Measurements from ENCODE around the gene CASS4.

CASS4 gene

GRCh38 chr20:56423211-56423610 lies 11.2 kb downstream of the CASS4 start:
- peaks cover 27% of the 10 kb centered on the region for H3K4me1 ChIP-seq (ENCODE audit: insufficient read depth, low read length, poor library complexity, severe bottlenecking)
- H3K9ac ChIP-seq (ENCODE audit: low read depth, low read length, poor library complexity, severe bottlenecking): no peak overlapping the region
- no peaks in the 10 kb centered on the region for H3F3A ChIP-seq (ENCODE audit: low read depth)
- H3K79me2 ChIP-seq (ENCODE audit: insufficient read depth, low read length): no peaks in the 10 kb centered on the region
- H3K4me3 ChIP-seq (ENCODE audit: low read length, poor library complexity, severe bottlenecking): no peak overlapping the region
- H4K20me1 ChIP-seq (ENCODE audit: insufficient read depth, low read length, poor library complexity, severe bottlenecking): no peaks in the 10 kb centered on the region
- H3K9me3 ChIP-seq (ENCODE audit: insufficient read depth, low read depth, low read length): no peaks in the 10 kb centered on the region
- H3K4me2 ChIP-seq (ENCODE audit: low read depth, low read length, poor library complexity, severe bottlenecking): no peak overlapping the region
- H3K27me3 ChIP-seq (ENCODE audit: insufficient read depth, low read length, poor library complexity, severe bottlenecking): no peaks in the 10 kb centered on the region
- no peak for TF ChIP-seq CTCF (conservative IDR thresholded peaks at IDR 0.05; ENCODE audit: low read length)
- no peak for TF ChIP-seq EZH2phosphoT487 (IDR thresholded peaks at IDR 0.05; ENCODE audit: borderline replicate concordance)
- no peak overlapping the region for H2AFZ ChIP-seq (ENCODE audit: low read length)
- H3K36me3 ChIP-seq (ENCODE audit: insufficient read depth, low read length): no peaks in the 10 kb centered on the region
- H3K9me2 ChIP-seq (replicated peaks; ENCODE audit: low read depth, low read length): no peaks in the 10 kb centered on the region

GRCh38 chr20:56423886-56424285 lies 11.8 kb downstream of the CASS4 start:
- Histone ChIP-seq H3K36me3 (ENCODE audit: insufficient read depth, low read length) (no peaks in the 10 kb centered on the region), H3K4me3 (ENCODE audit: low read length, poor library complexity, severe bottlenecking) (no peak overlapping the region), H3K9me3 (ENCODE audit: insufficient read depth, low read depth, low read length) (no peaks in the 10 kb centered on the region), H3K9ac (ENCODE audit: low read depth, low read length, poor library complexity, severe bottlenecking) (no peak overlapping the region), H2AFZ (ENCODE audit: low read length) (no peak overlapping the region), H3K4me2 (ENCODE audit: low read depth, low read length, poor library complexity, severe bottlenecking) (no peak overlapping the region), H3K27me3 (ENCODE audit: insufficient read depth, low read length, poor library complexity, severe bottlenecking) (no peaks in the 10 kb centered on the region), H3F3A (ENCODE audit: low read depth) (no peaks in the 10 kb centered on the region), H3K4me1 (ENCODE audit: insufficient read depth, low read length, poor library complexity, severe bottlenecking) (peaks cover 28% of the 10 kb centered on the region), H3K9me2 (replicated peaks; ENCODE audit: low read depth, low read length) (no peaks in the 10 kb centered on the region), H3K79me2 (ENCODE audit: insufficient read depth, low read length) (no peaks in the 10 kb centered on the region), H4K20me1 (ENCODE audit: insufficient read depth, low read length, poor library complexity, severe bottlenecking) (no peaks in the 10 kb centered on the region)
- TF ChIP-seq EZH2phosphoT487 (IDR thresholded peaks at IDR 0.05; ENCODE audit: borderline replicate concordance): no peak
- TF ChIP-seq CTCF (conservative IDR thresholded peaks at IDR 0.05; ENCODE audit: low read length): no peak

- Histone ChIP-seq H3K4me3 (ENCODE audit: low read length, poor library complexity, severe bottlenecking) (no peak overlapping the region), H3K79me2 (ENCODE audit: insufficient read depth, low read length) (no peaks in the 10 kb centered on the region), H3K4me1 (ENCODE audit: insufficient read depth, low read length, poor library complexity, severe bottlenecking) (peaks cover 31% of the 10 kb centered on the region), H3K9me3 (ENCODE audit: insufficient read depth, low read depth, low read length) (no peaks in the 10 kb centered on the region), H3F3A (ENCODE audit: low read depth) (no peaks in the 10 kb centered on the region), H3K27me3 (ENCODE audit: insufficient read depth, low read length, poor library complexity, severe bottlenecking) (no peaks in the 10 kb centered on the region), H4K20me1 (ENCODE audit: insufficient read depth, low read length, poor library complexity, severe bottlenecking) (no peaks in the 10 kb centered on the region), H3K9ac (ENCODE audit: low read depth, low read length, poor library complexity, severe bottlenecking) (no peak overlapping the region), H3K36me3 (ENCODE audit: insufficient read depth, low read length) (no peaks in the 10 kb centered on the region), H3K4me2 (ENCODE audit: low read depth, low read length, poor library complexity, severe bottlenecking) (no peak overlapping the region), H3K9me2 (replicated peaks; ENCODE audit: low read depth, low read length) (no peaks in the 10 kb centered on the region), H2AFZ (ENCODE audit: low read length) (no peak overlapping the region)
- TF ChIP-seq CTCF (conservative IDR thresholded peaks at IDR 0.05; ENCODE audit: low read length): no peak
- no peak for TF ChIP-seq EZH2phosphoT487 (IDR thresholded peaks at IDR 0.05; ENCODE audit: borderline replicate concordance)
Measured at GRCh38 chr20:56424931-56425330, 12.9 kb downstream of the CASS4 start.
